NCI-H1417 treated with DMSO at 0.1 percent for 48 hours (cell line): ENCODE results near the gene HYDIN.

Source experiments
- DNase-seq: peaks from one replicate; lab custom pipeline; 2025; lab: John Stamatoyannopoulos, UW

The HYDIN gene

DNA sequence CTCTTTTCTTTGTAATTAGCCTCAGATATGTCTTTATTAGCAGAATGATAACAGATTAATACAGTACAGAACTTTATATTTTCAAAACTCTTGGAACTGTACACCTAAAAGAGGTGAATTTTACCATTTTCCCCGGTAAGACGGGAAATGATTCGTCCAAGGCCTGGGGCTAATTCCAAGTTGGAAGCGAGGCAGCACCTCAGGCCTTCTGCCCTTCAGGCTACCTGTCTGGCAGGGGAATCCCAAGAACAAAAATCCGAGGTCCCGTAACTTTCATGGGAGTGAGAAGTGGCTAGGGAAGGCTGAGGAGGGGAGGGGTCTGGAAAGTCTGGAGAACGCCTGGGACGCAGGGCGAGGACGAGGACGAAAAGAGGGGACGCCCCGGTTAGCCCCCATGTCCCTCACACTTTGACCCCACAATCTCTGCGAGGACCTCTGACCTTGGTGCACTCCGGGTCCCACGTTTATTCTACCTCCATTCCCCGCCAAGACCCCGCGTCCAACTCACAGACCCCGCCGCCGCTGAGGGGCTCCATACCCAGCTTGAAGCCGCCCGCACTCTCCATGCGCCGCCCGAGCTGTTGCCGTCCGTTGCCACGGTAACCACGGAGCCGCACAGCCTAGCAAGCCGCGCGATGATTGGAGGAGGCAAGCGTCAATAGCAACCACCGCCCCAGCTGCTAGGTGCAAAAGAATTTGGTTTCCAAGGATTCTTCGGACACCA is at the start of gene HYDIN:
Gene HYDIN (minus strand): TSS at position 601 of the 724 bp plus-strand sequence. CDS start 43,827 bp downstream, outside the sequence.
- peak; percentile 38 for DNase-seq

GRCh38 chr16:71276589-71277334 is 46.2 kb upstream of the HYDIN start:
- DNase-seq, result no peak

GRCh38 chr16:71273384-71273783 is 42.9 kb upstream of the HYDIN start:
- no peak for DNase-seq

DNA sequence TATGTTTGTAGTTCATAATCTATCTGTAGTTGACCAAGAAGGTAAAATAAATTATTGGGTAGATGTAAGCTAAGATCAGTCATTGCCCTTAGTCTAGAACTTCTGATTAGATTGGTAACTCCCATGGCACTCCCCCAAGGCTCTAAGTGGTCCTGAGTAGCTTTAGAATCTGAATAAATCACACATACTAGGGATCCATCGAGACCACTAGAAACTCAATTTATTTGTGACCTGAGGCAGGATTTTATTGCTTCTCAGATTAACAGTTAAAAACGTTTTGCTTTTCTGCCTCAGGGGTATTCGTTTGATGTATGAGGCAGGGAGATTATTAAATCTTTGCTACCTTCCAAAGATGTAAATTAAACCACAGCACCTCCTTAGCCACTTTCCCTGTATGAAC is 33.8 kb upstream of the HYDIN start:
- DNase-seq, result no peak

GRCh38 chr16:71263582-71263981 is 33.1 kb upstream of the HYDIN start:
- no peak for DNase-seq

- DNase-seq, result no peak
These were observed 31.9 kb upstream of the HYDIN start for GRCh38 chr16:71262391-71262790.

DNA sequence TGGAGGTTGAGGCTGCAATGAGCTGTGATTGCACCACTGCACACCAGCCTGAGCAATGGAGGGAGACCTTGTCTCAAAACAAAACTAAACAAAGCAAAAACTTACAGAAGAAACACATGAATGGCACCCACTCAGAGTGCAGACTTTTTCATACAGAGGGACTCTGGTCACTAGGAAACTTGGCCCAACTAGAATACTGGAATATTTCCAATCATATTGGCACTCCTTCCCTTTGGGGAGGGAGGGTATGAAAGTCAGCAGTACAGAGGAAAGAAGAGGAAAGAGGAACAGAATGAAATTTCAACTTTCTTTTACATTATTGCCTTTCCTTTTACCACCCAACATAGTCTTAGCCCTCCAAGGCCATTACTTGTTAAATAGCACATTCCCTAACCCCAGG is 30.5 kb upstream of the HYDIN start:
- DNase-seq, result no peak

DNA sequence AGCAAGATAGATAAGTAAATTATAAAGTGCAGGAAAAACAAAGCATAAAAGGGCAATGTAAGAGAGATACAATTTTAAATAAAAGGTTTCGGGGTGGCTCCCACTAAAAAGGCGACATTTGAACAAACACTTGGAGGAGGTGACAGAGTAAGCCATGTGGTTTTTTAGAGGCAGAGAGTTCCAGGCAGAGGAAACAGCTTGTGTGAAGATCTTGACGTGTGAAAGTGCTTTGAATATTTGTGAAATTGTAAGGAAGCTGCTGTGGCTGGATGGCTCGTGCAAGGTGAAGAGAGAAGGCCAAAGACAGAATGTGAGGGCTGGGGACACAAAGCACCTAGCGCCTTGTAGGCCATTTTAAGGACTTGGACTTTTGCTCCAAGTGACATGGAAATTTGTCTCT is 28.6 kb upstream of the HYDIN start:
- no peak for DNase-seq

- DNase-seq, result no peak
These were observed 27.9 kb upstream of the HYDIN start for GRCh38 chr16:71258372-71258771.

DNA sequence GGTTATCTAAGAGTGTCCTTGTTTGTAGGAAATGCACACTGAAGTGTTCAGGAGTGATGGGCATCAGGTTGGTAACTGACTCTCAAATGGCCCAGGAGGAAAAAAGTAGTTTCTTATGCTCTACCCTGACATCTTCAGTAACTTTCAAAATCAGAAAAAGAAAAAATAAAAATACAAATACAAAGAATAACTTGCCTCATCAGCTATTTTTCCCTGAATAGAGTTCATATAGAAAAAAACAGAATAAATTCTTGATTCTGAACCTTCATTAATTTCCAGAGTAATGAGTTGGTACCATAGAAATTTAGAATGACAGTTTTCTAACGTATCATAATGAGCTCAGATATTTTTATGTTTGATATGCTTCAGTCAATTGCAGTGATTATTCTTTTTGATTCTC is 27.2 kb upstream of the HYDIN start:
- DNase-seq, result no peak

DNA sequence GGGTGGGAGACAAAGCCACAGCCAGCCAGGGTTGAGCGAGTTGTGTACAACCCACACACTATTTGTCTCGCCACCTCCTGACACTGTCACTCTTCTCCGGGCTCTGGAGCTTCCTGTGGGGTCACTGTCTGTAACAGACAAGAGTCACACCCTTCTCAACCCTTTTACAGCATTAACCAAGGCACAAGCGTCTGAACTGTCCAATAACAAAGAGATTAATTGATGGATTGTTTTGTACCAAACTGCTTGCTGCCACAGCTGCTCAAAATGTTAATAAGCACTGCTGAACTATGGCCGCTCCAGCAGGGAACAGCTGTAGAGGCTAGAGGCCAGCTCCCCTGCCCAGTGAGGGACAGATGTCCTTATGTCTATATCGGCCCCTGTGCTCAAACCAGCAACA is 25.2 kb upstream of the HYDIN start:
- no peak for DNase-seq

DNA sequence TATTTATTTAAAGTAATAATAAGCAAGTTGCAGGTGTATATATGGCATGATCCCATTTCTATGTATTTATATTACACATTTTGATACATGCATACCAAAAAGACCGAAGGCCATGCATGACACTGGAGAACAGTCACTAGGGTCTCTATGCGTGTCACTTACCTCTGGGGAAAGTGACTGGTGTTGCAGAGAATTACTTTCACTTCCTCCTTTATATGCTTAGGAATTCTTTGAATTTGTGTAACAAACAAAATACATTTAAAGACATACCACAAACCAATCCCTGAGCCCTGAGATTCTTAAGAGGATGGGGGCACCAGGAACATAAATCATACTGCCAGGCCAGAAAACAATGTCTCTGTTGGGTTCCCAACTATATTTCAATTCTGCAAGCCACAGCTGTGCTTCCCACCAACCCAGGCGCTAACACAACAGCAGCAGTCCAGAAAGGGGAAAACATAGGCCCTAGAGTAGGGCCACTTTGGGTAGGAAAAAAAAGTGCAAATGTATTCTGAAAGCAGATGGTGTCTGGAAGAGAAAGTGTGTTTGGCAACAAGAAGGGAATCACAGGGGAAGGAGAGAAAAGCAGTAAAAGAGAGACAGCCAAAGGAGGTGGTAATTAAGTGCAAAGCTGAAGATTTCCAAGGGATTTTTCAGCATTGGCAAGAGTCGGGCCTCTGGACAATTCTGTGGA is 24.5 kb upstream of the HYDIN start:
- no peak for DNase-seq

DNA sequence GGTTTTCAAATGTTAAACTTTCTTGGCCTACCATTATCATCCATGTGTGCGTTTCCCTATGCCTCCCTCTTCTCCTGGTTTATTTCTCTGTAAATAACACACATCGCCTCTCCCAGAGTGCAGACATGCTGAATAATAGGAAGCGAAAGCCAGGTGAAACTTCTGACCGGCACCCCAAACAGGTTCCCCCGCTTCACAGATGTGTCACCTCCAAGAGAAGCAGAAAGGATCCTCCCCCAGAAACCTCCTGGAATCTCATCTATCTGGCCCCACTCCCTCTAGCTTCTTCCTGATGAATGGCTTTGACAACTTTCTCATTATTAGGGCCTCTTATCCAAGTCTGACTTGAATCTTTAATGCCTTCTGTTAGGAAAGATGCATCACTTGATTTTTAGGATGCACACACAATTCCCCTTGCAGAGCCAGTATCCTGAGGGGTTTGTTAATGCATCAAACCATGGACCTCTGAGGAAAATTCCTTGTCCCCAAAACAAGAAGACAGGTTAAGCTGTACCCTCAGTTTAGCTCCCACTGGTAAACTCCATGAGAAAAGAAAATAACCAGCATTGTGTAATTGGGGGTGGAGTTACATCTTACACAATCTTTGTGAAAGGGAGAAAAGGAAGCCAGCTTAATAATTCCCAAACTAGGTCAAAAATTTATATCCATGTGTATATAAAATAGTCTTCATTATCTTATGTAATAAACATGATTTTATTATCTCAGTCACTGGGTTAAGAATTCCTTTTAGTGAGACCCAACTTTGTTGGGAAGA is 20.1 kb upstream of the HYDIN start:
- no peak for DNase-seq

DNA sequence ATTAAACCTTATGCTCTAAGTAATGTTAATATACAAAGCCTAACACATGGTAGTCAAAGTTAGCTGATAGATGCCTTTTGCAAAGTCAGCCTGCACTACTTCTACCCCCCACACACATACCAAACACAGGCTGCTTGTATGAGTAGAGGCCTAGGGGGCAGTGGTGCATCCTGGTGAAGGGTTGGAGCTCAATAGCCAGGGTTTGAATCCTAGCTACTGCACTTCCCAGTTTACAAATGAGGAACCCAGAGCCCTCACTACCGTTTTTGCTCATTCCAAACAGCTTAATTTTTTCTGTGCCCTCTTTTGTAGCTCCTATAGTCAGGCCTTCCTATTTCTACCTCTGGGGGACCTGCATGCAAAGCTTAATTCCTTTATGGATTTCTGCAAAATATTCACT is 18.9 kb upstream of the HYDIN start:
- DNase-seq, result no peak

- DNase-seq, result no peak
These were observed 17.0 kb upstream of the HYDIN start for GRCh38 chr16:71247478-71247877.

DNA sequence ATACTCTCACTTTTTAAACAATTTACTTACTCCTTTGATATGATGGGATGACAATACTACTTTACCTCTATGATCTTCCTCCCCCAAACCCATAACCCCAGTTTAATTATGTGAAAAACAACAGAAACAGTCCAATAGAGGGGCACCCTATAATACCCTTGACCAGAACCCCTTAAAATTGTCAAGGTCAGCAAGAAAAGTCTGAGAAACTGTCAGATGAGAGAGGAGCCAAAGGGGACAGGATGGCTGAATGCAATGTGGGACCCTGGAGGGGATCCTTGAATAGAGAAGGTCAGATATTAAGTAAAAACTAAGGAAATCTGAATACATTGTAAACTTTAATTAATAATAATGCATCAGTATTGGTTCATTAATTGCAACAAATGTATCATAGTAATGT is 15.8 kb upstream of the HYDIN start:
- no peak for DNase-seq

DNA sequence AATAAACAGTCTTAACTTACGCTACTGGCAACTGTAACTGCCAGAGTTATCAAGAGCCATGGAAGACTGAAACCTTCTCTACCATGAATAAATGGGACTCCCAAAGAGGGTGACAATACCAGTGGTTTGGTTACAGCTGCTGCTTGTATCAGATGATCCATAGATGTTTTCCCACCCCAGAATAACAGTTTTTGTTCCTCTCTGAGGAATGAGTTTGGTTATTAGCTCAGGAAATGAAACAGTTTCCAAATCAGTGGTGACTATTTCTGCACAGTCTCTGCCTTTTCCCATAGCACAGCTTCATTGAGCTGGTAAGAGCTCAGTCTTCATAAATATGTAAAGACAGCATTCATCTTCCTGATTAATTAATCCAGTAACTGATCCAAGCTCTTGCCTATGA is 14.0 kb upstream of the HYDIN start:
- DNase-seq, result no peak

DNA sequence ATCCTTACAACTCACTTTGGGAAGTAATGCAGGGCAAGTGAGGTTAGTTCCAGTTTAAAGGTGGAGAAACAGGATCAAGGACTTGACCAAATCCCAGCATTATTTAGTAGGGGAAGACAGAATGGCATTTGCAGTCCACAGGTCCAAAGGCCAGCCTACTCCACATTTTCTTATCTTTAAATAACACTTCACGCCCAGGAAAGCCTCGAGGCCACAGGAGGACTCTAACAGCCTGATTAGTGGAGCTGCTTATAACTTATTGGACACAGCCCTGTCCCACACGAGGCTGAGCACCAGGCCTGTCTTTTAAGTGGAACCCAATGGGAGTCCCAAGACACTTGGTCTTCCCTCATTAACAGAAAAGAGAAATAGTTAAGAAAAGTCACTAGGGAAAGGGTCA is 12.1 kb upstream of the HYDIN start:
- DNase-seq, result no peak

DNA sequence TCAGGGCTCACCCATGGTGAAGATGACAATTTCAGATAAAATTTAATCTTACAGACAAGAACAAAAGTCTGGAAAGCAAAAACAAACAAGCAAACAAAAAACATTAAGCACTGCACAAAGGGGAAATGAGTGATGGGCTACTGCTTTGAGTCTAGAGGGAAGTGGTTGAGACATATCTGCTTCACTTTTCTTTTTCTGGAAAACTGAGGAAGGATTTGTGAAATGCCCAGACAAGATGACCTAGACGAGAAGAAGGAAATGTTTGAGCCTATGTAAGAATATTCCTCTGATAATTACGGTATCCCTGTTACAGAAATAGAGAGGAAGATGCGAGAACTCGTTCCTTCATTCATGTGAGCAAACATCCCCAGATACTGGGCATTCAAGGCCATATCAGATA is 11.5 kb upstream of the HYDIN start:
- DNase-seq, result no peak

DNA sequence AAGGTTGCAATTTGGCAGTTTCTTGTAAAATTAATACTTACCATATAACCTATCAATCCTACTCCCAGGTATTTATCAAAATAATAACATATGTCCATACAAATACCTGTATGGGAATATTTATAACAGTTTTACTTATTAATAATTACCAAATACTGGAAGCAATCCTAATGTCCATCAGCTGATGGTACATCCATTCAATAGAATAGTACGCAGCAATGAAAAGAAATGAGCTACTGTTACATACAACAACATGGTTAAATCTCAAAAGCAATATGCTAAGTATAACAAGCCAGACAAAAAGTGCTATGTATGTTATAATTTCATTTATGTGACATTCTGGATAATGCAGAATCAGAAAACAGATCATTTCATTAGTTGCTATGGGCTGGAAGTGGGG is 1.2 kb downstream of the HYDIN start:
- DNase-seq, result no peak

DNA sequence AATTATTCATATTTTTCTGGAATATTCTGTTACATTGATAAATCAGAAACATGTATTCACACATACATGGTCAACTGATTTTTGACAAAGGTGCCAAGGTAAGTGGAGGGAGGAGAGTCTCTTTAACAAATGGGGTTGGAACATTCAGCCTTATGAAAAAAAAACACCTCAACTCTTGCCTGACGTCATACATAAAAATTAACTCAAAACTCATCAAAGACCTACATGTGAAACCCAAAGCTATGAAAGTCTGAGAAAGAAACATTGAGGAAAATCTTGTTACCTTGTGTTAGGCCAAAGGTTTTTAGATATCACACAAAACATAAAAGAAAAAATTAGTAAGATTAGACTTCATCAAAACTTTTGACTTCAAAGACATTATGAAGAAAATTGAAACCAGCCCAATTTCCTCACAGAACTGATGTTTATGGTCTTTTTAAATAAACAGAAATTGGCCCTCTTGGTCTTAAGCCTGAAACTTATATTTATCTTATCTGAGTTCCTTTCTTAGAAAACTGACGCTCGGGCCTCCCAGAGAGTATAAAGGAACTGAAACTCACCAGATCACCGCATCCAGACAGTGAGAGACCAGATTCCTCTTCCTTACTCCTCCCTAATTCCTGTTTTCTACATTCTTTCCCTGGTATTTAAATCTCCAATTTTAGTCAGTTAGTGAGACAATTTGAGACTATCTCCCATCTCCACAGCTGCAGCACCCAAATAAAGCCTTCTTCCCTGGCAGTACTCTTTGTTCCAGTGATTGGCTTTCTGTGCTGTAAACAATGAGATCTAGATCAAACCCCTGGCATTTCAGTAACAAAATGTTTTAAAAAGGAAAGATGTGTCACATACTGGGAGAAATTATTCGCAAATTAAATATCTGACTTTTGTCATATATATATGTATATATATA is 4.0 kb downstream of the HYDIN start:
- no peak for DNase-seq
